Measurements from ENCODE around the gene TMC6. TPM values are rescaled to one million over a fixed set of nuclear protein-coding genes. Genes with fewer than 3 reads are reported as not detected.
"Not testable (repeated sequence)": the region's sequence is repeated elsewhere in the genome, so short reads cannot be mapped to it uniquely, and the experiment has no call there.

Gene TMC6
- total RNA-seq, 1 experiment from 2014 or later = 0.11 TPM

DNA sequence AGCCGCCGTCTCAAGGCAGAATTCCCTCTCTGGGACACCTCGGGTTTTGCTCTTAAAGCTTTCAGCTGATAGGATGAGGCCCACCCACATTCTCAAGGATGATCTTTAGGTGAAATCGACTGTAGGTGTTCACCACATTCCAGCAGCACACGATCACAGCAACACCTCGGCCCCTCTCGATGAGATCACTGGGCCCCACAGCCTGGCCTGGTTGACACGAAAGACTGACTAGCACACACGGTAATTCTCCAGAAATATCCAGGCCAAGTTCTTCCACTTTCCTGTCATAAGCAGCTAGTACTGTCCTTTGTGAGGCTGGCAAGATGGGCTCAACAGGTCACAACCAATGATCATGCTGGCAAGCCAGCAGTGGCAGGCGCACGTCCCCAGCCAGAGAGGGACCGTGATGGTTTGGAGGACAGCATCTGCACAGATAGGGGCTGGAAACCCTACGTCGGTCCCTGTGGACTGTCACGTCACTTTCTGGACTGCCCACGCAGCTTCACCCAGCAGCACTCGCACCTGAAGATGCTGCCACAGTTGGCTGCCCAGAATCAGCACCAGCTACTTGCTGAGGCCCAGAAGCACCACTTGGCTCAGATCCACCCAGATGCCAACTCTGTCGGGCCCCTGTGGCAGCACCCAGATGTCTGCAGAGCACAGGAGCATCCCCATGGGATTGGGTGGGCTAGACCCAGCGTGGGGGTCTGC is 17.4 kb downstream of the TMC6 start:
- no peak for DNase-seq (ENCODE audit: low read depth)

DNA sequence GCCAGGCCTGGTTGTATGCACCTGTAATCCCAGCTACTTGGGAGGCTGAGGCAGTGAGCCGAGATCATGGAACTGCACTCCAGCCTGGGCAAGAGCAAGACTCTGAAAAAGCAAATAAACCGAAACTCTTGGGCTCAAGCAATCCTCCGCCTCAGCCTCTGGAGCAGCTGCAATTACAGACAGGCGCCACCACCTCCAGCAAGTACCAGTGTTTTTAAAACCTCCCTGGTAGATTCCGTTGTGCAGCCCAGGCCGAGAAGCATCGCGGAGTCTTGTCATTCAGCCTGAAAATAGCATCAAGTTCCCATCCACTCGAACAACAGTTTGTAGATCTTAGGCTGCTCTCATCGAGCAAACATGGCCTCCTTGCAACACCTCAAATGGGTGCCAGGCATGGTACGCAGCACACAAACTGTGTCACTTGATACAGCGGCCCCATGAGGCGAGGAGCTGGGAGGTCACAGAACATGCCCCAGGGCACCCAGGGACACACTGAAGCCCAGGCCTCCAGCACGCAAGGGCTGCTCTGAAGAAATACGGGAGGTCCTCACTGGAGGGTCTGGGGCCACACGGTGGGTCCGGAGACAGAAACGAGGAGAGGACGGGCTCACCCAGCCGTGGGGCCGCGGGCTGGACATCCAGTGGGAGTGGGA is 18.1 kb downstream of the TMC6 start:
- no peak for DNase-seq (ENCODE audit: low read depth)

DNA sequence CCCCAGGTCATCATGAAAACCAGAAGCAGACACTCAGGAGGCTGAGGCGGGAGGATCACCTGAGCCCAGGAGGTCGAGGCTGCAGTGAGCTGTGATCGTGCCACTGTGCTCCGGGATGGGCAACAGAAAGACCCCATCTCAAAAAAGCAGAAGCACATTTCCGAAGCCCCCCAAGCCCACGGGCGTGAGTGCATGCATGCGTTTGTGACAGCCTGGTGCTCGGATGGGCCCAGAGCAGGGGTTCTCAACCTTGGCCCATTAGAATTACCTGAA is 19.1 kb downstream of the TMC6 start:
- DNase-seq (ENCODE audit: low read depth) = no peak

DNA sequence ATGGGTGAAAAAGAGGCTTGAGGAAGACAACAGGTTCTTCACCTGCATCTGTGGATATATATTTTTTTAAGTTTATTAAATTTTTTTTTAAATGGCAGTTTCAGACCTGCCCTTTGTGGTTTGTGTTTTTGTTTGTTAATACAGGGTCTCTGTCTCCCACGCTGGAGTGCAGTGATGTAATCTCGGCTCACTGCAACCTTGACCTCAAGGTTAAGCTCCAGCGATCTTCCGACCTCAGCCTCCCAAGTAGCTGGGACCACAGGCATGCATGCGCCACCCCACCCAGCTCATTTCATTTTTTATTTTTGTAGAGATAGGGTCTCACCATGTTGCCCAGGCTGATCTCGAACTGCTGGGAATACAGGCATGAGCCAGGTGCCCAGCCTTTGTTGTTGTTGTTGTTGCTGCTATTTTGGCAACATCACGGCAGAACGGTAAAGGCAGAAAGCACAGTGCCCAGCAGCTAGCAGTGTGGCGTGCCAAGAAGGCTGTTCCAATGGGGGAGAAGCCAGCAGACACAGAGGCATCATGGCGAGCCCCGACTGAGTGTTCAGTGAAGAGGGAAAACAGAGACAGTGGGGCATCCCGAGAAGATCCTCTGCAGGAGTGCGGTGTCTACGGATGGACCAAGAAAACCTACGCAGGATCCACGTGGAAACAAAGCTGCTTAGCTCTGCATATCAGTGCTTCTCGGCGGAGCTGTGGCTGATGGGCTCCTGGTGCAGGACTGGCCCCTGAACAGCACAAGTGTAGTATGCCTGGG is 19.6 kb downstream of the TMC6 start:
- no peak for DNase-seq (ENCODE audit: low read depth)

DNA sequence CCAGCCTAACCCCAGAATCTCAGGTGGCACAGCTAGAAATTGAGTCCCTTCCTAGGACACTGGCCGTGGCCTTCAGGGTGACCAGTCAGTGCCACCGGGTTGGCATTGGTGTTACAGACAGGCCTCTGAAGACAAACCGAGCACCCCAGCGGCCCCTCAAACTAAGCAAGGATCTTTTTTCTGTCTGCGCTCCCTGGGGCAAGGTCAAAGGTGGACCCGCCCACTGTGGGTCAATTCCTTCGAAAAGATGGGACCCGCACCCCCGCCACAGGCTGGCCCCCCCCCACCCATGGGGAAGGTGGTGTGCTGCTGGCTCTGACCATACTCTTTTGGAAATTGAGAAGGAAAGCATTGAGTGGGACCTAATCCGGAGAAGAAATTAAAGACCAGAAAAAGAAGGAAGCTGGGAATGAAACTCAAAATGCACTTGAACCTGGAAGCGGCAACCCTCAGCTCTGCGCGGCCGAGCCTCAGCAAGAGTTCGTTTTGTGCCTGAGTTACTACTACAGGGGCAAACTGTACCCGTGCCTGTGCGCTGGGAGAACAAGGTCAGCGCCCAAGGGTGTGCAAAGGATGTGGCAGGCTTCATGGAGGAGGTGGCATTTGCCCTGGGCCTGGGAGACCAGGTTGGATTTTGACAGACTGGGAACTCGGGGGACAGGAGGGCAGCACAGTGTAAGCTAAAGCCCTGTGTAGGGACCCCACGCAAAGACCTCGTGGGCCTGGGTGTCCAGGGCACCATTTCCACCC is 20.4 kb downstream of the TMC6 start:
- DNase-seq (ENCODE audit: low read depth) = no peak

DNA sequence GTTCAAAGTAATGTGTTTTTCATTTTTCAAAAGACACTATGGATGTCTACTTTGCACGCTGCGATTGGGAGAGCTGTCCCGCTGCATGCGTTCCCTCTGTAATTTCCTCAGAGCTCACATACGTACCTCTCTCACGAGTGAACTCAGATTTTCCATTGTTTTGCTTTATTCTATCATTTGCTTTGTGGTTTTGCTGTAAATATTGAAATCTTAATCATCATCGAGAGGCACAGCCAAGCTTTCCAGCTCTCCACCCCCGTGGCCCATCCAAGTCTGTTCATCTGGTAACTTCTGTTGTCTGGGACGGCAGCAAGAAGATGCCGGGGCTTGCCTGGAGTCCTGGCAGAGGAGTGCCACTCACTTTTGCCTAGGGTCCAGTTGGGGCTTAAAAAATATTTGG is 21.1 kb downstream of the TMC6 start:
- no peak for DNase-seq (ENCODE audit: low read depth)

DNA sequence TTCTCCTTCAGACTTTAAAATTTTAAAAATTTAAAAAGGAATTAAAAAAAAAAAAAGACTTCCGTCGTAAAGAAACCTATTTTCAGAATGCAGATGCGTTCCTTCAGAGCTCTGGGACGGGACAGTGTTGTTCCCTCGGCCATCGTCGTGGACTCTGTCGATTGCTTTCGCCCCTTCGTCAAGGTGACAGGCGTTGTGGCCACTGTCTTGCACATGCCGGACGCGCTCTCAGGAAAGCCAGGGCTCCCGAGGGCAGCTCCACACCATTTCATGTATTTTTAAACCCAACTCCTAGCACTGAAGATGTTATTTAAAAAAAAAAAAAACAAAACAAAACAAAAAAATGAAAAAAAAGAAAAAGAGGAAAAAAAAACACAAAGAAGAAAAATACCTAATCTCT is 22.3 kb downstream of the TMC6 start:
- no peak for DNase-seq (ENCODE audit: low read depth)

DNA sequence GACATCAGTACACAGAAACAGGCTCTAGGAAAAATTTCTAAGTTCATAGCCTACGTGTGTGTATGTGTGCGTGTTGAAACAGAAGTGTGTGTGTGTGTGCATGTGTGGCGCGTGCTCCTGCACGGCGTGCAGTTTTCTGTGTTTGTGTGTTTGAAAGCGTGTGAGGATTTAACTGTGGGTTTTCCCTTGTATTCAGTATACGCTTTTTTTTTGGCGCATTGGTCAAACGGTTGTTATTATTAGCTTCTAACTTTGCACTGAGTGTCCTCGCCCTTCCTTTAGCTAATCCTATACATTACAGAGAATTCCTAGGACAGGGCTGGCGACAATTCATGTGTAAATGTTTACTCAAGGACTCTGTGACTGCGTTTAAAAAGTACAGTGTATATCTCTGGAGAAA is 23.0 kb downstream of the TMC6 start:
- DNase-seq (ENCODE audit: low read depth) = no peak

DNA sequence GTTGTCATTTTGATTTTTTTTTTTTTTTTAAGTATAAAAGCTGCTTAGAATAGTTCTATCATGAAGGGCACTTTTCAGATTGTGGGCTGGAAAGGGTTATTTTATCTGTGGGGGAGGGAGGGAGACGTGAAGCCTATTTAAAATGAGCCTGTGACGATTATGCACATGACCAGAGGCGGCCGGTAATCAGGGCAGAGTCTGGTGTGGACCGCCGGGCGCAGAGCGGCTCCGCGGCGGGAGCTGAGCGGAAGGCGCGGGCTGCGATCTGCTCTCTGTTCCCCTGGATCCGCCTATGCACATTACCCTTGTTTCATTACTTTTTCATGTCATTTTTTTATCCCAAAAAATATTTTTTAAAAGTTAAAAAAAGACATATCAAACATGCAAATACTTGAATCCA is 23.5 kb downstream of the TMC6 start:
- DNase-seq (ENCODE audit: low read depth) = no peak

DNA sequence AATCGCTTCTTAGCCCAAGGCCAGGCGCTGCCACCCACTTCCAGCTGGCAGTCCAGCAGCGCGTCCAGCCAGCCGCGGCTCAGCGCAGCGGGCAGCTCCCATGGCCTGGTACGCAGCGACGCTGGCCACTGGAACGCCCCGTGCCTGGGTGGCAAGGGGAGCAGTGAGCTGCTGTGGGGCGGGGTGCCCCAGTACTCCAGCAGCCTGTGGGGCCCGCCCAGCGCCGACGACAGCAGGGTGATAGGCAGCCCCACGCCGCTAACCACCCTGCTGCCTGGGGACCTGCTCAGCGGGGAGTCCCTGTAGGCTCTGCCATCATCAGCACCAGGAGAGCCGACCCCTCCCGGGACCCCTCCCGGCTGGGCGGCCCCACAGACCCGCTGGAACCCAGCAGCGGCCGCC is 24.0 kb downstream of the TMC6 start:
- DNase-seq (ENCODE audit: low read depth) = no peak

DNA sequence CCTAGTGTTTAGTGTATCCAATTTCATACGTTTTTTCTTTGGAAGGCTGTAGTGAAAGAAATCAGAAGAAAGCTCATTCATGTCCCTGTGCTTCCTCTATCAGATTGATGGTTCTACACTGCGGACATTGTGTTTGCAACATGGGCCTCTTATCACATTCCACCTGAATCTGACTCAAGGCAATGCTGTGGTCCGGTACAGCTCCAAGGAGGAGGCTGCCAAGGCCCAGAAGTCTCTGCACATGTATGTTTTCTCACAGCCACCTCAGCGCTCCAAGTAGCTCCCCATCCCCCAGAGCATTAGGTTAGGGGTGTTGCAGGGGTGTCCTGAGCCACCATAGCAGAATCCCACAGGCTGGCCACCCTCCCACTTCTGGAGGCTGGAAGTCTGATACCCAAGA is 25.2 kb downstream of the TMC6 start:
- no peak for DNase-seq (ENCODE audit: low read depth)

DNA sequence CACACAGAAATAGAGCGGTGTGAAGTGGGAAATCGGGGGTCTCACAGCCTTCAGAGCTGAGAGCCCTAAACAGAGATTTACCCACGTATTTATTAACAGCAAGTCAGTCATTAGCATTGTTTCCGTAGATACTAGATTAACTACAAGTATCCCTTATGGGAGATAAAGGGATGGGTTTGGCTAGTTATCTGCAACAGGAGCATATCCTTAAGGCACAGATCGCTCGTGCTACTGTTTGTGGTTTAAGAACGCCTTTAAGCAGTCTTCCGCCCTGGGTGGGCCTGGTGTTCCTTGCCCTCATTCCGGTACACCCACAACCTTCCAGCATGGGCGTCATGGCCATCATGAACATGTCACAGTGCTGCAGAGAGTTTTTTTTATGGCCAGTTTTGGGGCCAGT is 27.0 kb downstream of the TMC6 start:
- DNase-seq (ENCODE audit: low read depth) = no peak

DNA sequence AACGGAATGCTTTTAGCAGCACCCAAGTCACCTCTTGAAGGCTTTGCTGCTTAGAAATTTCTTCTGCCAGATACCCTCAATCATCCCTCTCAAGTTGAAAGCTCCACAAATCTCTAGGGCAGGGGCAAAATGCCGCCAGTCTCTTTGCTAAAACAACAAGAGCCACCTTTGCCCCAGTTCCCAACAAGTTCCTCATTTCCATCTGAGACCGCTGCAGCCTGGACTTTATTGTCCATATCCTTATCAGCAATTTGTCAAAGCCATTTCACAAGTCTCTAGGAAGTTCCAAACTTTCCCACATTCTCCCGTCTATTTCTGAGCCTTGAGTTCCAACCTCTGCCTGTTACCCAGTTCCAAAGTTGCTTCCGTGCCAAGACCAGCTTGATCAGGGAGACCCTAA is 27.4 kb downstream of the TMC6 start:
- no peak for DNase-seq (ENCODE audit: low read depth)

DNA sequence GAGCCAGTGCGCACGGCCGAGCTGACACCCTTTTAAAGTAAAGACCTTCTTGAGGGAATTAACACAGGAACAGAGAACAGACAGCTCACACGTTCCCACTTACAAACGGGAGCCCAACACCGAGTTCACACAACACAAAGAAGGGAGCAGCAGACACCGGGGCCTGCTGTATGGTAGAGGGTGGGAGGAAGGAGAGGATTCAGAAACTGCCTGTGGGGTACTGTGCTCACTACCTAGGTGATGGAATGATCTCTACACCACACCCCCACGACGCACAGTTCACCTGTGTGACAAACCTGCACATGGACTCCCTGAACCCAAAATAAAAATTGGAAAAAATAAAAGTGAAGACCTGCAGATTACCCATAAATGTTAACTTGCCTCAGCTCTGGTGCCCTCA is 32.5 kb downstream of the TMC6 start:
- DNase-seq (ENCODE audit: low read depth) = no peak

DNA sequence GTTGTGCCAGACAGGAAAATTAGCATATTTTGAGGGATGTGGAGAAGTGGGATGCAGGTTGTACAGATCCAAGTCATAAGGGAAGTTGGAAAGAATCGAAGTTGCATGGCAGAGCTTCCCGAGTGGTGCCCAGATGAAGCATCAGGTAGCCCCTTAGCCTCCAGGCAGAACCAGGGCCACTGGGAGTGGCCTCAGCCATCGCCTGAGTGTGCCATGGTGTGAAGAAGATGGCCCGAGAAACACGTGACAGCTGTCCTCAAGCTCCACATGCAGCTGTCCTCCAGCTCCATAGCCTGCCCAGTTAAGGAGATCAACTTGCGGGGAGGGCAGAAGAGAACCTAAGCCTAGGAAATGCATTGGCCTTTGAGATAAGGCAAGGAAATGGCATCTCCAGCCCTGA is 33.5 kb downstream of the TMC6 start:
- DNase-seq (ENCODE audit: low read depth) = no peak

DNA sequence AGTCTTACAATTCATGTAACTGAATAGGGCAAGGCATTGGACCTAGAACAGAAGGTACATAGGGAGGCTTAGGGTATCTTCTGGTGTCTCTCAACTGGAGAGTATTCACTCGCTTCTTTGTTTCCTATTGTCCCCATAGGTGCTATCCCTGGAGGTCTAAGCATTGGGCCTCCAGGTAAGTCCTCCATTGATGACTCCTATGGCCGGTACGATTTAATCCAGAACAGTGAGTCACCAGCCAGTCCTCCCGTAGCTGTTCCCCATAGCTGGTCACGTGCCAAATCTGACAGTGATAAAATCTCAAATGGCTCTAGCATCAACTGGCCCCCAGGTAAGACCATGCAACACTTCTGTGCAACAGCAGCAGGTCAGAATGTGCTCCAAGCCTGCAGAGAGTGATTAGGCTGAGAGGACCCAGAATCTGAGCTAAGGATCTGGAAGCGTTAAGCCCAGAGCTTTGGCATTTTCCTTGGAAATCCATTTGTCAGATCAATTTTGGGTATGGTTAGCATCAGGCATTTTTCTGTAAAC is 35.7 kb downstream of the TMC6 start:
- no peak for DNase-seq (ENCODE audit: low read depth)

DNA sequence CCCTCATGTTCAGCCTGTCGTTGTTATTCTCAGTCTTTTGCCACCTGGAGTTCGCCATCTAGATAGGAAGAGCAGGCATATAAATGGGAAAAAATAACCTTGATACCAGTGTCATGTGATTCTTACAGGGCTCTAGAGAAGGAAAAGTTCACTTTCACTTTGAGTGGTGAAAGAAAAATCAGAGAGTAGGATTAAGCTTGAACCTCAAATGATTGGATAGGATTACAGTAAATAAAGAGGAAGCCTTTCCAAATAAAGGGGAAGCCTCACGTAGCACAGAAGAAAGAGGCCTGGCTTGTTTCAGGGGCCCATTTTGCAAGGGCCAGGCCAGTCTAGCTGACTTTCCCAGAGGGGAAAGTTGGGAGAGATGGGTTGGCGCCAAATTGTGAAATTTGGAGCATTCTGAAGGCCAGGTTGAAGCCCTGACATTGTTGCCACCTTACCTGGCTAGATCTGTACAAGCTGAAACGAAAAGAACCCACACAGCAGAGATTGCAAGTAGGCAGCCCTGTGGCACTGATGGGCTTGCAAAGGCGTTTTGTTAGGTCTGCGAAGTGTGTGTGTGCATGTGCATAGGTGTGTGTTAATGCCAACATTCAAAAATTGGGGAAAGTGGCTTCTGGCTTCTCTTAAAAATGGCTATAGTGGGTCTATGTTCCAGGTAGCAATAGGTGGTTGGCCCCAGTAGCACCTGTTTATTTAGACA is 38.8 kb downstream of the TMC6 start:
- DNase-seq (ENCODE audit: low read depth) = no peak

DNA sequence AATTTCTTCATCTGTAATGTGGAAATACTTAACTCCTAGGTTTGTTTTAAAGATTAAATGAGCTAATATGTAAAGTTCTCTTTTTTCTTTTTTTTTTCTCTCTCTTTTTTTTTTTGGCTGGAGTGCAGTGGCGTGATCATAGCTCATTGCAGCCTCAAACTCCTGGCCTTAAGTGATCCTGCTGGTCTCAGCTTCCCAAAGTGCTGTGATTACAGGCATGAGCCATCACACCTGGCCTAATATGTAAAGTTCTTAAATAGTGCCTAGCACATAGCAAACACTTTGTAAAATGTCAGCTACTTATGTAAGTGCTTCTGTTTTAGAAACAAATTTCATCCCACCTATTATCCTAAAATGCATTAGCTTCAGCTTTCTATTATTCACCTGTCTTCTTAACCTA is 40.0 kb downstream of the TMC6 start:
- DNase-seq (ENCODE audit: low read depth) = no peak

DNA sequence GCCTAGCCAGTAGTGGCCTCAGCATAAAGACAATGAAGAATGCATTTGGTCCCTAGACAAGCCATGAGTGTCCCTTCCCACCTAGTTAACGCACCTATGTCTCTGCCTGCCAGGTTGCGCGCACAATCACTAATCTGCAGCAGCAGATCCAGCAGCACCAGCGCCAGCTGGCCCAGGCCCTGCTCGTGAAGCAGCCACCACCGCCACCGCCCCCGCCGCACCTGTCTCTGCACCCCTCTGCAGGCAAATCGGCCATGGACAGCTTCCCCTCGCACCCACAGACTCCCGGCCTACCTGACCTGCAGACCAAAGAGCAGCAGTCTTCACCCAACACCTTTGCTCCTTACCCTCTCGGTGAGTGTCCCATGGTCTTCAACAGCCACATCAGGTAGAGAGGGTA is 41.8 kb downstream of the TMC6 start:
- no peak for DNase-seq (ENCODE audit: low read depth)

DNA sequence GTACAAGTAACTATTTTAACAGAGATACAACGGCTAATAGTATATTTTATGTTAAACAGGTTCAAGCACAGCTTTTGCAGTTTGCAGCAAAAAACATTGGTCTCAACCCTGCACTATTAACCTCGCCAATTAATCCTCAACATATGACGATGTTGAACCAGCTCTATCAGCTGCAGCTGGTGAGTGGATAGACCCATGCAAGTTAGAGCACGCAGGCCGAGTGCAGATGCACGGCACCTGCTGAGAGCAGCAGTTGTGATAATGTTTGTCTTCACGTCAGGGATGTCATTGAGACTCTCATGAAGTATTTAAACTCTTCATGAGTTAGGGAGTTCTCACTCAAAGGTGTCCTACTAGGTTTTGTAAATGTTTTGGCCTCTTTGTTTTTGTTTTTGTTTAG is 45.6 kb downstream of the TMC6 start:
- DNase-seq (ENCODE audit: low read depth) = no peak

DNA sequence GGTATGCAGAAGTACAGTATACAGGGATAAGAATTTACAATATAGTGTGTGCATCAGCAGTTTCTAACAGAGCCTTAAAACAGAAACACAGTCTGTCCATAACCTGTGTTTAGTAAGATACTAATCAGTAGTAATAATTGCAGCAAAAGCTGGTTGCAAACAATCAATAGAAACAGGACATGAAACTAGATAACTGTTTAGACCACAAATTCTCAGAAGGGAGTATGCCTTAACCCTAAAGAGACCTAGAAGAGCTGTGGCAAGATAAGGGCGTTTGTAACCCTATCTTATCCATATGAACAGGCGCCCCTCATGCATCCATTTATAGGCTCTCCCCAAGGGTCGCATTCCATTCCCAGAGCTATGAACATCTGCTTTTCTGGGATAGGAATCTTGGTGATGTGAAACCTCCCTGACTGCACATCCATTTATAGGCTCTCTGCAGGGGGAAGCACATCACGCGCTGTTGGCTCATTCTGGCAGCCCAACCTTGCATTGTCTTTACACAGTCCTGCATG is 46.1 kb downstream of the TMC6 start:
- not testable (repeated sequence) for DNase-seq (ENCODE audit: low read depth)

All from LHCN-M2 (cell line).